T-helper 2 cell treated with Interferon-gamma antibody and Interleukin-4, amounts not matched to agents 100 ng/mL and 5 ng/mL, for 36 hours (primary cell): ENCODE results near the gene COA5. TPM values are rescaled to one million over a fixed set of nuclear protein-coding genes. Genes with fewer than 3 reads are reported as not detected.

Experiments used
- intact Hi-C: fragments of 100-400 bp; cut with micrococcal nuclease; formaldehyde crosslinking; loops from one replicate; pipeline ENCODE4 v1.15.1; 2023
- total RNA-seq: library from RNA; stranded (reverse); gene quantifications from 2 replicates; pipeline ENCODE4 v1.2.3, GENCODE V29; 2022

The COA5 gene
- total RNA-seq, 1 donor from 2014 or later = 18.5 TPM

GRCh38 chr2:98573426-98573825, 34.9 kb downstream of the COA5 start:
- intact Hi-C loops = no loop called here

GRCh38 chr2:98572676-98573075, 35.6 kb downstream of the COA5 start:
- intact Hi-C loops = no loop called here

GRCh38 chr2:98572211-98572610, 36.1 kb downstream of the COA5 start:
- intact Hi-C loops = no loop called here

- intact Hi-C loops = no loop called here
Measured at GRCh38 chr2:98571796-98572195, 36.5 kb downstream of the COA5 start.

- intact Hi-C loops = no loop called here
Measured at GRCh38 chr2:98571121-98571701, 37.1 kb downstream of the COA5 start.

- intact Hi-C loops = no loop called here
Measured at GRCh38 chr2:98570356-98570755, 38.0 kb downstream of the COA5 start.

GRCh38 chr2:98569915-98570314, 38.4 kb downstream of the COA5 start:
- intact Hi-C loops = loop anchor here (2.0 kb wide), 1 partner anchor 267 kb away; no protein-coding TSS in a partner anchor

- intact Hi-C loops = loop anchor here (2.0 kb wide), 1 partner anchor 268 kb away; no protein-coding TSS in a partner anchor
Measured at GRCh38 chr2:98569197-98569793, 39.0 kb downstream of the COA5 start.

- intact Hi-C loops = loop anchor here (2.0 kb wide), 1 partner anchor 268 kb away; no protein-coding TSS in a partner anchor
Measured at GRCh38 chr2:98568161-98568956, 40.0 kb downstream of the COA5 start.

- intact Hi-C loops = no loop called here
Measured at GRCh38 chr2:98565941-98566340, 42.4 kb downstream of the COA5 start.

- intact Hi-C loops = no loop called here
Measured at GRCh38 chr2:98565286-98565860, 42.9 kb downstream of the COA5 start.

- intact Hi-C loops = no loop called here
Measured at GRCh38 chr2:98564541-98565132, 43.7 kb downstream of the COA5 start.

- intact Hi-C loops = no loop called here
Measured at GRCh38 chr2:98563394-98563793, 44.9 kb downstream of the COA5 start.

GRCh38 chr2:98561902-98562695, 46.2 kb downstream of the COA5 start:
- intact Hi-C loops = no loop called here

GRCh38 chr2:98561018-98561417, 47.3 kb downstream of the COA5 start:
- intact Hi-C loops = no loop called here

GRCh38 chr2:98560256-98560771, 48.0 kb downstream of the COA5 start:
- intact Hi-C loops = no loop called here

GRCh38 chr2:98559581-98559980, 48.7 kb downstream of the COA5 start:
- intact Hi-C loops = no loop called here

GRCh38 chr2:98558852-98559530, 49.3 kb downstream of the COA5 start:
- intact Hi-C loops = no loop called here

GRCh38 chr2:98556344-98557033, 51.8 kb downstream of the COA5 start:
- intact Hi-C loops = no loop called here
